IgD-negative memory B cell (primary cell): ENCODE measurements around the gene CAVIN2. TPM values are rescaled to one million over a fixed set of nuclear protein-coding genes. Genes with fewer than 3 reads are reported as not detected.

Experiments
- H3K27ac Mint-ChIP-seq, 3 donors: one replicate each; pipeline ENCODE4 v1.8.0; 2020 to 2022; ENCODE audit warnings: mild to moderate bottlenecking in 3 of 3, mixed read lengths in 3 of 3, moderate library complexity in 1 of 3
- H3K27me3 Mint-ChIP-seq: one replicate; pipeline ENCODE4 v1.8.0; 2021; ENCODE audit warnings: mixed read lengths
- H3K36me3 Mint-ChIP-seq: one replicate; pipeline ENCODE4 v1.8.0; 2020; ENCODE audit warnings: mild to moderate bottlenecking, mixed read lengths
- H3K4me1 Mint-ChIP-seq, 3 donors: one replicate each; pipeline ENCODE4 v1.8.0; 2020 to 2022; ENCODE audit warnings: mixed read lengths in 3 of 3, mild to moderate bottlenecking in 1 of 3
- H3K4me3 Mint-ChIP-seq, 4 donors: one replicate each; pipeline ENCODE4 v1.8.0; 2020 to 2022; ENCODE audit warnings: mild to moderate bottlenecking in 4 of 4, mixed read lengths in 4 of 4, moderate library complexity in 3 of 4
- H3K9me3 Mint-ChIP-seq, 3 donors: one replicate each; pipeline ENCODE4 v1.8.0; 2020 to 2021; ENCODE audit warnings: mixed read lengths in 3 of 3, mild to moderate bottlenecking in 1 of 3
- polyA plus RNA-seq: library from polyadenylated mRNA; unstranded; fragments of 300-500 nt; fragmentation: Illumina TruSeq; gene quantifications from one replicate; pipeline ENCODE4 v1.2.3, GENCODE V29; 2021

The CAVIN2 gene
- polyA plus RNA-seq, result 4.8 TPM

- Mint-ChIP-seq H3K27ac (no peak within 1 kb of the TSS), H3K4me3 (no peak within 1 kb of the TSS), H3K36me3 (no peaks in the 10 kb centered on the region), H3K9me3 (no peaks in the 10 kb centered on the region), H3K4me1 (peaks cover 0 to 3% (median 0%) of the 10 kb centered on the region in 3 donors), H3K27me3 (peaks cover 19% of the 10 kb centered on the region)
These were observed at the start of gene CAVIN2 for GRCh38 chr2:191846515-191847476. Gene CAVIN2, minus strand, starts transcription at chr2:191847088. Its CDS starts 163 bp downstream, at chr2:191846925.

- Mint-ChIP-seq H3K36me3 (no peaks in the 10 kb centered on the region), H3K4me3 (no peak overlapping the region), H3K9me3 (peaks cover 0 to 4% (median 2%) of the 10 kb centered on the region in 3 donors), H3K4me1 (peaks cover 0 to 5% (median 3%) of the 10 kb centered on the region in 3 donors), H3K27me3 (peaks cover 6% of the 10 kb centered on the region), H3K27ac (no peak overlapping the region)
These were observed 48.9 kb upstream of the CAVIN2 start for GRCh38 chr2:191895743-191896142.

- Mint-ChIP-seq H3K27me3 (peaks cover 6% of the 10 kb centered on the region), H3K4me1 (peaks cover 0 to 5% (median 3%) of the 10 kb centered on the region in 3 donors), H3K27ac (no peak overlapping the region), H3K4me3 (no peak overlapping the region), H3K9me3 (peaks cover 0 to 4% (median 0%) of the 10 kb centered on the region in 3 donors), H3K36me3 (no peaks in the 10 kb centered on the region)
These were observed 48.3 kb upstream of the CAVIN2 start for GRCh38 chr2:191895195-191895594.

GRCh38 chr2:191894681-191895147, 47.8 kb upstream of the CAVIN2 start:
- H3K9me3 Mint-ChIP-seq, result peaks cover 0 to 6% (median 0%) of the 10 kb centered on the region in 3 donors
- H3K4me1 Mint-ChIP-seq, result peaks cover 0 to 5% (median 3%) of the 10 kb centered on the region in 3 donors
- no peak overlapping the region for H3K4me3 Mint-ChIP-seq
- H3K36me3 Mint-ChIP-seq, result no peaks in the 10 kb centered on the region
- peaks cover 8% of the 10 kb centered on the region for H3K27me3 Mint-ChIP-seq
- H3K27ac Mint-ChIP-seq, result no peak overlapping the region

- Mint-ChIP-seq H3K4me3 (no peak overlapping the region), H3K4me1 (peaks cover 0 to 5% (median 3%) of the 10 kb centered on the region in 3 donors)
These were observed 45.5 kb upstream of the CAVIN2 start for GRCh38 chr2:191892391-191892790.

GRCh38 chr2:191891656-191892055, 44.8 kb upstream of the CAVIN2 start:
- peaks cover 6% of the 10 kb centered on the region for H3K27me3 Mint-ChIP-seq
- H3K9me3 Mint-ChIP-seq, result peaks cover 0 to 6% (median 0%) of the 10 kb centered on the region in 3 donors
- H3K4me3 Mint-ChIP-seq, result no peak overlapping the region
- H3K36me3 Mint-ChIP-seq, result no peaks in the 10 kb centered on the region
- H3K27ac Mint-ChIP-seq, result no peak overlapping the region
- H3K4me1 Mint-ChIP-seq, result peaks cover 0 to 5% (median 3%) of the 10 kb centered on the region in 3 donors

More at GRCh38 chr2:191892391-191892790, 45.5 kb upstream of the CAVIN2 start:
- Mint-ChIP-seq H3K36me3 (no peaks in the 10 kb centered on the region), H3K27me3 (peaks cover 8% of the 10 kb centered on the region), H3K27ac (no peak overlapping the region), H3K9me3 (peaks cover 0 to 6% (median 0%) of the 10 kb centered on the region in 3 donors)

GRCh38 chr2:191889931-191890330, 43.0 kb upstream of the CAVIN2 start:
- no peak overlapping the region for H3K27ac Mint-ChIP-seq

GRCh38 chr2:191888400-191889166, 41.7 kb upstream of the CAVIN2 start:
- peaks cover 6% of the 10 kb centered on the region for H3K27me3 Mint-ChIP-seq
- no peak overlapping the region for H3K4me3 Mint-ChIP-seq
- H3K36me3 Mint-ChIP-seq, result no peaks in the 10 kb centered on the region
- peaks cover 0 to 6% (median 0%) of the 10 kb centered on the region in 3 donors for H3K9me3 Mint-ChIP-seq
- peaks cover 0 to 5% (median 3%) of the 10 kb centered on the region in 3 donors for H3K4me1 Mint-ChIP-seq
- no peak overlapping the region for H3K27ac Mint-ChIP-seq

More at GRCh38 chr2:191889931-191890330, 43.0 kb upstream of the CAVIN2 start:
- H3K4me1 Mint-ChIP-seq, result peaks cover 0 to 5% (median 3%) of the 10 kb centered on the region in 3 donors
- peaks cover 6% of the 10 kb centered on the region for H3K27me3 Mint-ChIP-seq
- no peak overlapping the region for H3K4me3 Mint-ChIP-seq
- no peaks in the 10 kb centered on the region for H3K36me3 Mint-ChIP-seq
- H3K9me3 Mint-ChIP-seq, result peaks cover 0 to 6% (median 0%) of the 10 kb centered on the region in 3 donors

GRCh38 chr2:191885650-191886049, 38.8 kb upstream of the CAVIN2 start:
- no peak overlapping the region for H3K4me3 Mint-ChIP-seq
- no peaks in the 10 kb centered on the region for H3K36me3 Mint-ChIP-seq
- H3K27me3 Mint-ChIP-seq, result peaks cover 3% of the 10 kb centered on the region
- H3K4me1 Mint-ChIP-seq, result no peaks in the 10 kb centered on the region
- peaks cover 0 to 1% (median 0%) of the 10 kb centered on the region in 3 donors for H3K9me3 Mint-ChIP-seq
- no peak overlapping the region for H3K27ac Mint-ChIP-seq

- no peak overlapping the region for H3K27ac Mint-ChIP-seq
- peaks cover 0 to 1% (median 0%) of the 10 kb centered on the region in 3 donors for H3K9me3 Mint-ChIP-seq
- H3K27me3 Mint-ChIP-seq, result peaks cover 3% of the 10 kb centered on the region
- H3K36me3 Mint-ChIP-seq, result peaks cover 1% of the 10 kb centered on the region
- no peak overlapping the region for H3K4me3 Mint-ChIP-seq
- H3K4me1 Mint-ChIP-seq, result peaks cover 0 to 2% (median 0%) of the 10 kb centered on the region in 3 donors
These were observed 38.2 kb upstream of the CAVIN2 start for GRCh38 chr2:191885098-191885497.

GRCh38 chr2:191881982-191882816, 35.3 kb upstream of the CAVIN2 start:
- H3K9me3 Mint-ChIP-seq, result no peaks in the 10 kb centered on the region
- H3K27ac Mint-ChIP-seq, result no peak overlapping the region
- H3K4me3 Mint-ChIP-seq, result no peak overlapping the region
- peaks cover 1% of the 10 kb centered on the region for H3K36me3 Mint-ChIP-seq
- H3K27me3 Mint-ChIP-seq, result peaks cover 2% of the 10 kb centered on the region
- H3K4me1 Mint-ChIP-seq, result peaks cover 0 to 2% (median 0%) of the 10 kb centered on the region in 3 donors

- H3K4me3 Mint-ChIP-seq, result no peak overlapping the region
- peaks cover 1% of the 10 kb centered on the region for H3K36me3 Mint-ChIP-seq
- H3K4me1 Mint-ChIP-seq, result peaks cover 0 to 2% (median 0%) of the 10 kb centered on the region in 3 donors
- no peak overlapping the region for H3K27ac Mint-ChIP-seq
- no peaks in the 10 kb centered on the region for H3K27me3 Mint-ChIP-seq
- H3K9me3 Mint-ChIP-seq, result no peaks in the 10 kb centered on the region
These were observed 31.8 kb upstream of the CAVIN2 start for GRCh38 chr2:191878548-191879279.

GRCh38 chr2:191877875-191878274, 31.0 kb upstream of the CAVIN2 start:
- H3K4me1 Mint-ChIP-seq, result peaks cover 0 to 2% (median 0%) of the 10 kb centered on the region in 3 donors
- H3K27me3 Mint-ChIP-seq, result no peaks in the 10 kb centered on the region
- no peak overlapping the region for H3K27ac Mint-ChIP-seq
- peaks cover 1% of the 10 kb centered on the region for H3K36me3 Mint-ChIP-seq
- no peak overlapping the region for H3K4me3 Mint-ChIP-seq
- H3K9me3 Mint-ChIP-seq, result no peaks in the 10 kb centered on the region
